Posterior vena cava (tissue), 2 donors: ENCODE data around the gene SCARB1. TPM values are rescaled to one million over a fixed set of nuclear protein-coding genes. Genes with fewer than 3 reads are reported as not detected.
"Not testable (repeated sequence)": the region's sequence is repeated elsewhere in the genome, so short reads cannot be mapped to it uniquely, and the experiment has no call there.

Source experiments
- DNase-seq: peaks from one replicate; pipeline ENCODE4 v3.0.0-alpha.2; 2020; ENCODE audit warnings: low spot score
- intact Hi-C, 2 donors: fragments of 100-400 bp; cut with DNase I; formaldehyde crosslinking; loops; one replicate each; pipeline versions ENCODE4 v1.14.1 to v1.14.2; 2022 to 2023
- long read RNA-seq, 2 donors: library from polyadenylated mRNA; unstranded; transcript quantifications; one replicate each; pipeline ENCODE4 v2.0.0, GENCODE V29; 2020 to 2021
- total RNA-seq, 2 donors: library from RNA; stranded (reverse); fragmentation: NEBNext Ultra II Directional; extraction: Animal tissue kit (Norgen Biotek cat#: 25700); gene quantifications; one replicate each; pipeline ENCODE4 v1.2.1, GENCODE V29; 2021
- donor health status: DM: yes; HTN: yes; CAD: no.
- donor health status: DM: yes; HTN: yes; CAD: no.

Gene SCARB1
- total RNA-seq, result 10 to 100 TPM; 13.0 to 14.3 TPM
- long read RNA-seq, donor 1, full-length matches to known transcripts, result 6 of 9 reads
- long read RNA-seq, donor 1, partial matches to known transcripts, result 2 of 9 reads
- long read RNA-seq, donor 1, other reads (novel, unspliced or antisense), result 1 of 9 reads
- long read RNA-seq, donor 2, transcript SCARB1-201 (13 exons, 2,611 nt), result major isoform, 13 of 18 reads
- long read RNA-seq, donor 2, partial matches to known transcripts, result 2 of 18 reads
- long read RNA-seq, donor 2, other reads (novel, unspliced or antisense), result 1 of 18 reads

GRCh38 chr12:124863416-124864325 lies at the start of gene SCARB1:
SCARB1 (minus strand) TSS chr12:124863864; CDS start chr12:124863720, 144 bp downstream.
- intact Hi-C loops, result loop anchor here in 1 of 2 donors (2.0 kb wide), 1 partner anchor 251 kb away; no protein-coding TSS in a partner anchor
- peak; percentile 93 for DNase-seq

GRCh38 chr12:124912529-124913287 lies 49.0 kb upstream of the SCARB1 start:
- DNase-seq, intact Hi-C loops: not testable (repeated sequence)

GRCh38 chr12:124911521-124911920 lies 47.9 kb upstream of the SCARB1 start:
- not testable (repeated sequence) for DNase-seq

GRCh38 chr12:124910561-124911478 lies 47.2 kb upstream of the SCARB1 start:
- no peak for DNase-seq
- intact Hi-C loops, result no loop called here

More at GRCh38 chr12:124911521-124911920, 47.9 kb upstream of the SCARB1 start:
- intact Hi-C loops, result not testable (repeated sequence)

GRCh38 chr12:124909831-124910560 lies 46.3 kb upstream of the SCARB1 start:
- intact Hi-C loops, result no loop called here
- no peak for DNase-seq

- intact Hi-C loops, result no loop called here
- DNase-seq, result peak; percentile 85
Measured at GRCh38 chr12:124906606-124907261, 43.1 kb upstream of the SCARB1 start.

- intact Hi-C loops, result no loop called here
- DNase-seq, result peak; percentile 96
Measured at GRCh38 chr12:124904306-124905098, 40.8 kb upstream of the SCARB1 start.

- intact Hi-C loops, result no loop called here
Measured at GRCh38 chr12:124902916-124903315, 39.3 kb upstream of the SCARB1 start.

GRCh38 chr12:124901003-124901402 lies 37.3 kb upstream of the SCARB1 start:
- no peak for DNase-seq
- intact Hi-C loops, result no loop called here

More at GRCh38 chr12:124902916-124903315, 39.3 kb upstream of the SCARB1 start:
- DNase-seq, result no peak

GRCh38 chr12:124900345-124900795 lies 36.7 kb upstream of the SCARB1 start:
- intact Hi-C loops, DNase-seq: not testable (repeated sequence)

- DNase-seq, result no peak
- intact Hi-C loops, result no loop called here
Measured at GRCh38 chr12:124898923-124899294, 35.2 kb upstream of the SCARB1 start.

GRCh38 chr12:124898200-124898922 lies 34.7 kb upstream of the SCARB1 start:
- intact Hi-C loops, result no loop called here
- DNase-seq, result no peak

- DNase-seq, result no peak
- intact Hi-C loops, result no loop called here
Measured at GRCh38 chr12:124896461-124896860, 32.8 kb upstream of the SCARB1 start.

- no peak for DNase-seq
- intact Hi-C loops, result no loop called here
Measured at GRCh38 chr12:124893792-124894516, 30.3 kb upstream of the SCARB1 start.

- DNase-seq, result no peak
- intact Hi-C loops, result no loop called here
Measured at GRCh38 chr12:124888260-124888659, 24.6 kb upstream of the SCARB1 start.
